Hematopoietic multipotent progenitor cell (in vitro differentiated cells): ENCODE results near the gene CSNK2A3. TPM values are rescaled to one million over a fixed set of nuclear protein-coding genes. Genes with fewer than 3 reads are reported as not detected.
"Not testable (repeated sequence)": the region's sequence is repeated elsewhere in the genome, so short reads cannot be mapped to it uniquely, and the experiment has no call there.

Experiments used
- DNase-seq, 3 donors: peaks; one replicate each; pipeline ENCODE4 v3.0.0-alpha.2; 2011 to 2015; ENCODE audit warnings: low read depth in 2 of 3, low spot score in 2 of 3
- total RNA-seq: library from RNA; depleted of rRNA; stranded (reverse); fragments of >200 nt; gene quantifications from one replicate; pipeline ENCODE4 v1.2.3, GENCODE V29; 2012

The CSNK2A3 gene
- total RNA-seq, result 0.54 TPM

GRCh38 chr11:11352878-11353277, at the start of gene CSNK2A3:
TSS of gene CSNK2A3 (minus strand) at chr11:11353250. CDS start at chr11:11353119, 131 bp downstream.
- DNase-seq, result not testable (repeated sequence)

DNA sequence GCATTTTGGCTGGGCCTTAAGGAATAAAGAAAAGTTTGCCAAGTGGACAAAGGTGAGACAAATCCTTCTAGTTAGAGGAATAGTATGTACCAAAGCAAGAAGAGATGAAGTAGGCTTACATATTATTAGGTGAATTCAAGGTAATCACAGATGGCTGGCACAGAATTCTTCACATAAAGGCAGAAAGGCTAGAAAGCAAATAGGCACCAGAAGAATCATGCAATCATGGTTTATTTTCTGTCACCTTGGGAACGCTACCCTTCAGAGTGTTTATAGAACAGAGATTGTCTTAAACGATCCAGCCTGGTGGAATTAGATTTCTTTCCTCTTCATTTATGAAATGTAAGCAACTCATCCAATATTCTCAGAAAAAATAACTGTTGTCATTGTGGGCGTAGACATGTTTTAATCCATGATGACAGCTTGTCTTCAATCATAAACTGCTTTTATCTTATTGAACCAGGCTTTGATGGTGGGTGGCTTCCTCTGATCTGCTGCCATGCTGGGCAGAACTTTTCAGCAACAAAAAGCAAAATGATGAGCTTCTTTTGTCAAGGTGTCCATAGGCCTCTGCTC, 49.0 kb upstream of the CSNK2A3 start:
- peak in 1 of 3 donors; percentile 18 for DNase-seq

DNA sequence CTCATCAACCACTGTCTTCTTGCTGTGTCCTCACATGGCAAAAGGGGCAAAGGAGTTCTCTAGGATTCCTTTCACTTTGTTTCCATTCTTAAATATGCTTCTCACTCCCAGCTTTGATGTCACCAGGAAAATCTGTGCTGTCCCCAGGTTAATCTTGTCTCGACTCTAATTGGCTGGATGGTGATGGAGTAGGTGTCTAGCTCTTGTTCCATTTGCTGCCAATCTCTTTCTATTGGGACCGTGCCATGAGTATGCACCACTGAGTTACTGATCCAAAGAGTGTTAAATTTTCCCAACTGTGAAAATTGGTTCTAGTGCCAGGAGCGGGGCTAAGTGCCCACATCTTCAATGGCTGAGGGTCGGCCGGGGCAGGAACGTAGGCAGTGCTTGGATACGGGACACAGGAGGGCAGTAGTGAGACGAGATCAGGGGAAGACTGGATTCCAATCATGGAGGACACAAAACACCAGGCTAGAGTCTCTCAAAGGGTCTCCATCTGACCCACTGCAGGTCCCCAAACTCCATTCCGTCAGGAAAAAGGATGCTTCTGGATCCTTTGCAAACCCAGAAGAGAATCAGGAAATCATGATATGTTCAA, 47.7 kb upstream of the CSNK2A3 start:
- peak in 1 of 3 donors; percentile 49 for DNase-seq

DNA sequence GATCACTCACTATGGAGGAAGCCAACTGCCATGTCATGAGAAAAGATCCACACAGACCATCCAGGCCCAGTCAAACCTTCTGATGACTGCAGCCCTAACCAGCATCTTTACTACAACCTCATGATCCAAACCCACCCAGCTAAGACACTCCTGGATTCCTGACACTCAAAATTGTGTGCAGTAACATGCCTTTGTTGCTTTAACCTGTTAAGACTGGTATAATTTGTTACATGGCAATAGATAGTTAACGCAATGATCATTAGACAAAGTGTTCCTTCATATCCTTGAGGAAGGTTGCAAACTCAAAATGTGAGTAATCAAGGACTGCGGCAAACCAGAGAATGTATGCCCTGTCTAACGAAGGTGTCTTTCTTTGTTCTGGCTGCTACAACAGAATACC, 47.1 kb upstream of the CSNK2A3 start:
- no peak for DNase-seq

- no peak for DNase-seq
Observed at GRCh38 chr11:11397781-11398180, 44.7 kb upstream of the CSNK2A3 start.

DNA sequence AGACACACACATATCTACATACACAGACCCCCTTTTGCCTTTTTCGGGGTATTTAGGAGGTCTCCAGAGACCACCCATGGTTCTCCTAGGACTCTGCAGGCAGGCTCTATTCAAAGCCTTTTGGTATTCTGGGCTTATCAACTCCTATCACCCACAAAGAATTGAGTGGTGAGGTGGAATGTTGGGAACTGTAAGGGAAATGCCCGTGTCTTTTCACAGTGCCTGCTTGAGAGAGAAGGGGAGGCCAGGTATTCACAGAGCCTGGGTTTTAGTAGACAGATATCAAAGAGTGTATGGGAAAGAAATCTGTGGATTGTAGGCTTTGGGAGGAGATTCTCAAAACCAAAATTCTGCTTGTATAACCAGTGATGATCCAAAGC, 44.0 kb upstream of the CSNK2A3 start:
- DNase-seq, result no peak

GRCh38 chr11:11396301-11397035, 43.4 kb upstream of the CSNK2A3 start:
- no peak for DNase-seq

DNA sequence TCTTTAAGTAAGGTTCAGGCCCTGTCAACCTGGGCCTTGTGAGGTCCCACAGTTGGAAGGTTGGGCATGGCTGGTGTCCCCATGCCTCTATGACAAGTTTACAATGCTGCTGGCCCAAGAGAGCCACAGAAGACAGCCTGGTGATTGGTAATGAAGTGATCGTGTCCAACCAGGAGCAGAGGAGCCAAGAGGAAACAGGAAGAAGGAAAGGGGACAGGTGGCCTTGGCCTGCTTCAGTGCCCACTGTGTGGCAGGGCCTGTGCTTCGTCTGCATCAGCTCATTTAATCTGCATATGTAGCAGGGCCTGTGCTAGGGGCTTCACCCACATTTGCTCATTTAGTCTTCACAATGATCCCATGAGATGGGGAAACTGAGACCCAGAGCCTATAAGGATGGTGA, 42.1 kb upstream of the CSNK2A3 start:
- no peak for DNase-seq

GRCh38 chr11:11394241-11394640, 41.2 kb upstream of the CSNK2A3 start:
- DNase-seq, result no peak

- DNase-seq, result no peak
Observed at GRCh38 chr11:11391796-11392463, 38.9 kb upstream of the CSNK2A3 start.

DNA sequence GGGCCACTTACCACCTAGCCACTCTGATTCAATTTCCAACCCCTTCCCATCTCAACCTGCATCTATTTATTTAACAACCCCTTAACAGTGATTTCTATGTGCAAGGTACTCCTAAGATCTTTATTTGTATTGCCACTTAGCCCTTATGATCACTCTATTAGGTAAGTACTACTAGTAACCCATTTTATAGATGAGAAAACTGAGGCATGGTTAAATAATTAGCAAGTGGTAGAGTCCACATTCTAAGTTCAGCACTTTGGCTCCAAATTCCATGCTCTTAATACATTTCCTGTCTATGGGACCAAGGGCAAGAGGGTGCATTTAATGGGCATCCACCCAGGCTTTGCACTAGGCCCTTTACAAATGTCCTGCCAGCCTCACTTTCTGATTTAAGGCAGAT, 38.1 kb upstream of the CSNK2A3 start:
- DNase-seq, result no peak

DNA sequence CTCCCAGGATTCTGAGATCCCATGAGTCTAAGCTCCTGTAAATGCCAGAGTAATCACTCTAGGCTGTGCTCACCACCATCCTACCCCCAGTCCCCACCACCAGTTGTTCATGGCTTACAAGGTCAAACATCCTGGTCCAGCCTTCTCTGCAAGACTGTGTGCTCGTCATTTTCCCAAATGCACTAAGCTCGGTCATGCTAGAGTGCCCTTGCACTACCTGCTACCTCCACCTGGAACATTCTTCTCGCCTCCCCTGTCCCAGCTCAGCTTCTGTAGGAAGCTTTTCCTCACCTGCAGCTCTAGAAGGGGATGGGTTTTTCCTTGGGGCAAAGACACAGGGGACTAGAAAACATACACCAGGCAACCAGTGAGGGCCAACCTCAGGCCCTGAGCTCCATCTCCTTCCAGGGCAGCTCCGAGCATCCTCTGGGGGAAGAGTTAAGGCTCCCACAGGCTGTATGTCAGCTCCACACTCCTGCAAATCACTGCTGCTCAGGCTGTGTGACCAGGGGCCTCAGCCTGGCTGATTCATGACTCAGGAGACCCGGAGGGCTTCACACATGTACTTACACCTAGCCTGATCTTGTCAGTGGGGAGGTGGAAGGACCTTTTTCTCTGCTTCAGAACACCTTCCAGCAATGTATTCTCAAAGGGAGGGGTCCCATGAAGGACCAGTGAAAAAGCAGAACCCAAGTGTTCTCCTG, 37.2 kb upstream of the CSNK2A3 start:
- no peak for DNase-seq

GRCh38 chr11:11389238-11389637, 36.2 kb upstream of the CSNK2A3 start:
- no peak for DNase-seq

GRCh38 chr11:11387622-11388305, 34.7 kb upstream of the CSNK2A3 start:
- no peak for DNase-seq

DNA sequence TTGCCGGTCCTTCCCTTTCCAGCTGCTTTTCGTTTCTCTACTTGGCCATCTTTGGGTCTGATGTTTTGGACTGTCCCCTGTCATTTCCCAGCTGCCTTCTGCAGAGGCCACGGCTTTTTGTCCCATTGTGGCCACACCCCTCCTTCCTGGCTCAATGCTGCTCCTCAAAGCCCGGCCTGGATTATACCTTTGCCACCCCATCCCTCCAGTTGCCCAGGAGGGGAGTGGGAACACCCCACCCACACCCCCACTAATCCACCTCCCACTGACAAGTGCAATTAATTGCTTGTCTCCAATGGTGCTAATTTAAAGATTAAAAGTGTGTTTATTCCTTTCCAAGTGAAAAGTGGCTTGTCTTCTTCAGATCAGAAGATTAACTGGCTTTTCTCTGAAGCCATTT, 34.2 kb upstream of the CSNK2A3 start:
- no peak for DNase-seq

- DNase-seq, result no peak
Observed at GRCh38 chr11:11384829-11385228, 31.8 kb upstream of the CSNK2A3 start.

DNA sequence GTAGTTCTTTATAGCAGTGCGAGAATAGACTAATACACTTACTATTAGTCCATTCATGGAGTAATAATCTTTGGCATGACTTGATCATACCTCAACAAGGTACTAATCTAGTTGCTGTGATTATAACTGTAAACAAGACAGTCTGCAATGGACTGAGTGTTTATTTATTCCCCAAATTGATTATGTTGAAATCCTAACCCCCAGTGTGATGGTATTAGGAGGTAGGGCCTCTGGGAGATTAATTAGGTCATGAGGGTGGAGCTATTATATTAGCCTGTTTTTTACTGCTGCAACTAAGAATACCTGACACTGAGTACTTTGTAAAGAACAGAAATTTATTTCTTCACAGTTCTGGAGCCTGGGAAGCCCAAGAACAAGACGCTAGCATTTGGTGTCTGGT, 30.9 kb upstream of the CSNK2A3 start:
- no peak for DNase-seq

DNA sequence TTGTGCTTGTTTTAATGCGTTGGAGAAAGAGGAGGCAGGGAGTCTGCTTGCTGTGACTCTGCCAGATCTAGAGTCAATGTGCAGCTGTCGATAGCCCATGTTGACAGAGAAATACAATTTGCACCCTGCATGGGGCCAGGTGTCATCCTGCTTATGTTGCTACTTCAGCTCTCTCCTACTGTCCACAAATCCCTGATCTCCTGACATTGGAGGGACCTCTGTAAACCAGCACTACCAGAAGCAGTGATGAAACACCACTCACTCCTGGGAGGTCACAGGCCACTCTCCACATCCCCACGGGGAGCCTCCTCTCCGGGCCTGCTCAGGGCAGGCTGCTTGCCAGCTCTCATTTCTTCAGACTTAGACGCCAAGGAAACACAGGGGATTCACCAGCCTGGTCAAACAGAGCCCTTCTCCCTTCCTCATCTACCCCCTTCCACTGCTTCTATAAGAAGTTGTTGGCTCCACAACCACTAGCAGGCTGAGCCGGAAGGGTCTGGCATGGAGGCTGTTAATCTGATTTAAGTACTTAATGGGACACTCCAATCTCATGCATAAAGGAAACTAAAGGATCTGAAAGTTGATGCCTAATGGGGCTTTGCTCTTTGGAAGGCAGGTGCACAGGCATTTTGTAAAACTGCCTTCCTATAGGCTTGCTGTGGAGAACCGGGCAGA, 29.9 kb upstream of the CSNK2A3 start:
- no peak for DNase-seq

DNA sequence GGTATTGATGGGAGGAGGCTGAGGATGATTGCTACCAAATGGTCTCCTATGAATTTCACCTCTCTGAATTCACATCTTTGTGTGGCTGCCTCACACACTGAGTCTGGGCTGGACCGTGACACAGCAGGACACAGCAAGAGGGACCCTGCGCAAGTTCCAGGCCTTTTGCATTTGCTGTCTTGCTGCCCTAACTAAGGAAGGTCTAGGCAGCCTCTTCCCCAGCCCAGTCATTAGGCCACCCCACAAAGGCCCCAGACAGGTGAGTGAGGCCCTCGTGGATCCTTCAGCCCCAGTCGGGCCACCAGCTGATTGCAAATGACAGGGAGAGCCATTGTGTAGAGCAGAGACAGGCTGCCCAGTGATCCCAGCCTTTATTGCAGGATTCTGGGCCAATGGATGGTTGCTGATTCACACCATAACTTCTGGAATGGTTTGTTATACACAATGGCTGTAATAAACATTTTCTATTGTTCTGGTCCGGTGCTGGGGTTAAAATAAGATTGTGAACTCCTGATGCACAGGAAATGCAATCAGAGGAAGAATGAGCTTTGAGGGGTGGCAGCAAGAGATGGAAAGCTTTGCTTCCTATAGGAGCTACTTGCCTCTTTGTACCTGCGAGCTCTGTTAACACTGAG, 28.5 kb upstream of the CSNK2A3 start:
- no peak for DNase-seq
